Left renal pelvis (tissue), 4 donors: Measurements from ENCODE around the gene IGFN1. TPM values are rescaled to one million over a fixed set of nuclear protein-coding genes. Genes with fewer than 3 reads are reported as not detected.

ENCODE experiments used
- polyA plus RNA-seq, 4 donors: library from polyadenylated mRNA; unstranded; fragments of 120-200 nt; gene quantifications; one replicate each; pipeline ENCODE4 v1.2.1, GENCODE V29; 2013; ENCODE audit not compliant: insufficient read length in 4 of 4

Gene IGFN1
- polyA plus RNA-seq, 4 donors = 0.46 to 10.6 (median 1.2) TPM

Other genes with a start within 250 kb of the IGFN1 start
- gene KIF21B, start 167.1 kb upstream of the IGFN1 start, polyA plus RNA-seq = 1 to 10 TPM; 2.1 to 3.5 (median 2.5) TPM
- gene CACNA1S, start 78.4 kb upstream of the IGFN1 start, polyA plus RNA-seq = under 1 TPM; 0.03 to 0.40 (median 0.29) TPM
- gene ASCL5, start 63.6 kb upstream of the IGFN1 start, polyA plus RNA-seq = under 1 TPM in 3 of 4 donors, not detected in 1; 0.11 to 0.20 (median 0.17) TPM
- gene TMEM9, start 36.4 kb upstream of the IGFN1 start, polyA plus RNA-seq = 100 to 1,000 TPM; 116 to 160 (median 145) TPM
- gene PKP1, start 92.7 kb downstream of the IGFN1 start, polyA plus RNA-seq = under 1 TPM; 0.09 to 0.40 (median 0.13) TPM
- 10 to 100 TPM; 18.9 to 66.5 (median 56.1) TPM for gene TNNT2, start 186.9 kb downstream of the IGFN1 start, polyA plus RNA-seq
- gene LAD1, start 208.5 kb downstream of the IGFN1 start, polyA plus RNA-seq = 10 to 100 TPM in 3 of 4 donors, under 1 TPM in 1; 0.60 to 38.6 (median 29.7) TPM
- gene TNNI1, start 230.9 kb downstream of the IGFN1 start, polyA plus RNA-seq = 10 to 100 TPM in 3 of 4 donors, 1 to 10 TPM in 1; 4.2 to 64.8 (median 54.2) TPM